ENCODE results near the gene CDKAL1. TPM values are rescaled to one million over a fixed set of nuclear protein-coding genes. Genes with fewer than 3 reads are reported as not detected.

The CDKAL1 gene
- total and polyA plus RNA-seq, 2 of the 8 experiments (the other 6 are each of a cell fraction or from before 2014, with no cell fraction given): 8.4 to 24.6 TPM

GRCh38 chr6:20605581-20605980, 71.3 kb downstream of the CDKAL1 start:
- H4K20me1 ChIP-seq (replicated peaks in 1 of 2; ENCODE audit: control insufficient read depth in 1 of 2, insufficient read depth in 2 of 2, low read length in 2 of 2): no peaks in the 10 kb centered on the region
- no peak overlapping the region for H3K4me2 ChIP-seq (ENCODE audit: insufficient read depth in 1 of 2, low read depth in 2 of 2, low read length in 2 of 2)
- no peak overlapping the region for H2BK12ac ChIP-seq (ENCODE audit: low read depth, low read length)
- no peak overlapping the region for H2AFZ ChIP-seq (ENCODE audit: low read length)
- H2BK15ac ChIP-seq (ENCODE audit: low read length): no peak overlapping the region
- H3K18ac ChIP-seq (ENCODE audit: extremely low read depth, low read length): no peak overlapping the region
- no peaks in the 10 kb centered on the region; a peak in 1 of 8 replicates for H3K36me3 ChIP-seq (ENCODE audit: control insufficient read depth in 2 of 4, insufficient read depth in 4 of 4, low read length in 3 of 4)
- H3K23ac ChIP-seq (ENCODE audit: insufficient read length): no peak overlapping the region
- no peak overlapping the region for H3K27ac ChIP-seq (ENCODE audit: low read depth, low read length)
- no peaks in the 10 kb centered on the region for H3K9me3 ChIP-seq (ENCODE audit: insufficient read depth in 2 of 2, low read depth in 1 of 2, low read length in 1 of 2)
- H2BK20ac ChIP-seq (ENCODE audit: low read length): no peak overlapping the region
- no peak overlapping the region for H3K56ac ChIP-seq (replicated peaks; ENCODE audit: insufficient read length, low read depth, low read length)
- H3K4me3 ChIP-seq (ENCODE audit: extremely low read depth in 1 of 4, insufficient read depth in 2 of 4, low read depth in 3 of 4, low read length in 4 of 4): no peak overlapping the region
- H2BK5ac ChIP-seq (ENCODE audit: low read depth, low read length): no peak overlapping the region
- no peak overlapping the region for H4K8ac ChIP-seq (ENCODE audit: extremely low read depth, insufficient read depth, low read length)
- H3K23me2 ChIP-seq (ENCODE audit: low read depth, low read length): no peaks in the 10 kb centered on the region; the same call in 1 of the 2 replicates
- no peaks in the 10 kb centered on the region for H3K27me3 ChIP-seq (replicated peaks in 1 of 4; ENCODE audit: control insufficient read depth in 3 of 4, extremely low read depth in 1 of 4, insufficient read depth in 3 of 4, low read length in 3 of 4)
- no peak overlapping the region for H2AK5ac ChIP-seq (ENCODE audit: low read depth, low read length)
- H3K4me1 ChIP-seq (replicated peaks in 1 of 4; ENCODE audit: control insufficient read depth in 3 of 4, insufficient read depth in 4 of 4, low read length in 3 of 4): no peaks in the 10 kb centered on the region
- H3K9ac ChIP-seq (replicated peaks in 1 of 4; ENCODE audit: extremely low read depth in 1 of 4, low read depth in 3 of 4, low read length in 3 of 4): no peak overlapping the region
- FAIRE-seq (no peak), DNase-seq (ENCODE audit: low read depth in 1 of 2, low spot score in 2 of 2) (no peak)
- H3K79me2 ChIP-seq (ENCODE audit: control insufficient read depth in 1 of 2, insufficient read depth in 2 of 2, low read length in 2 of 2): no peaks in the 10 kb centered on the region; a peak in 1 of 4 replicates
- ChIA-PET POLR2A (ENCODE audit: partially characterized antibody) (no interaction called here), CTCF (ENCODE audit: partially characterized antibody) (interaction anchor here (1.0 kb wide), 1 partner anchor 10 kb away, joined by 3 read pairs; no protein-coding TSS in a partner anchor)
- H2BK120ac ChIP-seq (replicated peaks; ENCODE audit: low read depth, low read length): no peak overlapping the region
- no peaks in the 10 kb centered on the region; the same call in 1 of the 2 replicates for H3K79me1 ChIP-seq (ENCODE audit: low read depth, low read length)
- no peak overlapping the region for H4K91ac ChIP-seq (replicated peaks; ENCODE audit: insufficient read length, low read length)
- no peak overlapping the region for H4K5ac ChIP-seq (ENCODE audit: insufficient read length, low read depth, low read length)
- H3K14ac ChIP-seq (ENCODE audit: insufficient read length): no peak overlapping the region
- 82% methylated on average over 3 of the region's 3 CpGs; no CpG with 5 or more reads in 1 of the 2 experiments for WGBS, 2 experiments (ENCODE audit: extremely low coverage in 1 of 2, insufficient coverage in 1 of 2, insufficient read length in 1 of 2, insufficient replicate concordance in 2 of 2, low coverage in 1 of 2, low lambda C conversion rate in 2 of 2, missing lambda C conversion rate in 1 of 2)
- no peak overlapping the region for H3K4ac ChIP-seq (replicated peaks; ENCODE audit: insufficient read length, low read depth, low read length)
- TF ChIP-seq YY1 (IDR thresholded peaks at IDR 0.05; ENCODE audit: low read depth, low read length): no peak

Measured in H1 (cell line).